Peyer's patch (tissue), 4 donors: ENCODE data around the gene DMD. TPM values are rescaled to one million over a fixed set of nuclear protein-coding genes. Genes with fewer than 3 reads are reported as not detected.

Source experiments
- DNase-seq, 3 donors: peaks; one replicate each; pipeline ENCODE4 v3.0.0-alpha.2; 2017 to 2019
- H3K27ac ChIP-seq, 4 donors: fragments of 200-600 bp; sonication (generic); one replicate each; pipeline ENCODE4 v1.5.1; 2016 to 2019
- H3K27me3 ChIP-seq, 2 donors: fragments of 200-600 bp; sonication (generic); one replicate each; pipeline ENCODE4 v1.5.1; 2019
- H3K36me3 ChIP-seq, 3 donors: fragments of 200-600 bp; sonication (generic); one replicate each; pipeline ENCODE4 v1.5.1; 2016 to 2019
- H3K4me1 ChIP-seq, 4 donors: fragments of 200-600 bp; sonication (generic); one replicate each; pipeline ENCODE4 v1.5.1; 2016 to 2019
- H3K4me3 ChIP-seq, 4 donors: fragments of 200-600 bp; sonication (generic); 1 replicate in 3 of 4; 2 replicates in 1 of 4; pipeline ENCODE4 v1.5.1; 2016 to 2019; ENCODE audit warnings: mild to moderate bottlenecking in 1 of 4
- H3K9me3 ChIP-seq, 4 donors: fragments of 200-600 bp; sonication (generic); one replicate each; pipeline ENCODE4 v1.5.1; 2016 to 2019; ENCODE audit warnings: mild to moderate bottlenecking in 1 of 4
- POLR2A ChIP-seq, 2 donors: fragments of 450-650 bp; IDR thresholded peaks; one replicate each; pipeline ENCODE4 v1.5.1; 2017; ENCODE audit warnings: antibody characterized with exemption in 2 of 2, mild to moderate bottlenecking in 2 of 2, moderate library complexity in 2 of 2
- total RNA-seq, 4 donors: library from RNA; depleted of rRNA; stranded (reverse); fragments of >200 nt; gene quantifications; one replicate each; pipeline ENCODE4 v1.1.0, GENCODE V29; 2016
- TF ChIP-seq, protein P1 (sequence below), 6 experiments: fragments of 450-650 bp in 4 of 6; fragments of 200-600 bp in 2 of 6; sonication (generic) in 1 of 6; IDR thresholded peaks; one replicate each; pipeline ENCODE4 v1.5.1; 2017 to 2019; ENCODE audit warnings: antibody characterized with exemption in 6 of 6, mild to moderate bottlenecking in 3 of 6, moderate library complexity in 1 of 6

Gene DMD
- total RNA-seq, 4 donors from 2014 or later, result 15.8 to 109 (median 19.1) TPM

DNA sequence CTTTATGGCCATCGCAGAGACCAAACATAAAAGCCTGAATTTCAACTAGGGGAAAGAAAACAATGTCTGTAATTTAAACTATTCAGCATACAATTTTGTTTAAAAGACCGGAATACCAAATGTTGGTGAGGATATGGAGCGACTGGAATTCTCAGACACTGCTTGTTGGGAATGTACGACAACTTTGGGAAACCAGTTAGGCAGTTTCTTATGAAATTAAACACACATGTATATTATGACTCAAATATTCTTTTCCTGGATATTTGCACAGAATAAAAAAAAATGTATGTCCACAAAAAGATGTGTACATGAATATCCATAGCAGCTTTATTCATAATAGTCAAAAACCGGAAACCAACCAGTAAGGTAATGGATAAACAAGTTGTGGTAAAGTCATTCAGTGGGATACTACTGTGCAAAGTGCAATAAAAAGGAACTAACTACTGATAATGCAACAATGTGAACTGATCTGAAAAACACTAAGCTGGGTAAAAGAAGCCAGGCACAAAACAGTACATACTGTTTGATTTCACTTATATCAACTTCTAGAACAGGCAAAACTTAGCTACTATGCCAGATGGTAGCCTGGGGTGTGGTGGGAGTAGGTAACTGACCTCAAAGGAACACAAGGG is 1986.9 kb downstream of the DMD start:
- Histone ChIP-seq H3K4me3 (no peak overlapping the region), H3K4me1 (no peaks in the 10 kb centered on the region), H3K27me3 (no peaks in the 10 kb centered on the region), H3K36me3 (no peaks in the 10 kb centered on the region), H3K27ac (no peak overlapping the region), H3K9me3 (no peaks in the 10 kb centered on the region)
- no peak for TF ChIP-seq POLR2A (IDR thresholded peaks at IDR 0.05)
- TF ChIP-seq, protein P1, sequence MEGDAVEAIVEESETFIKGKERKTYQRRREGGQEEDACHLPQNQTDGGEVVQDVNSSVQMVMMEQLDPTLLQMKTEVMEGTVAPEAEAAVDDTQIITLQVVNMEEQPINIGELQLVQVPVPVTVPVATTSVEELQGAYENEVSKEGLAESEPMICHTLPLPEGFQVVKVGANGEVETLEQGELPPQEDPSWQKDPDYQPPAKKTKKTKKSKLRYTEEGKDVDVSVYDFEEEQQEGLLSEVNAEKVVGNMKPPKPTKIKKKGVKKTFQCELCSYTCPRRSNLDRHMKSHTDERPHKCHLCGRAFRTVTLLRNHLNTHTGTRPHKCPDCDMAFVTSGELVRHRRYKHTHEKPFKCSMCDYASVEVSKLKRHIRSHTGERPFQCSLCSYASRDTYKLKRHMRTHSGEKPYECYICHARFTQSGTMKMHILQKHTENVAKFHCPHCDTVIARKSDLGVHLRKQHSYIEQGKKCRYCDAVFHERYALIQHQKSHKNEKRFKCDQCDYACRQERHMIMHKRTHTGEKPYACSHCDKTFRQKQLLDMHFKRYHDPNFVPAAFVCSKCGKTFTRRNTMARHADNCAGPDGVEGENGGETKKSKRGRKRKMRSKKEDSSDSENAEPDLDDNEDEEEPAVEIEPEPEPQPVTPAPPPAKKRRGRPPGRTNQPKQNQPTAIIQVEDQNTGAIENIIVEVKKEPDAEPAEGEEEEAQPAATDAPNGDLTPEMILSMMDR (IDR thresholded peaks at IDR 0.05), result no peak
- no peak for DNase-seq

DNA sequence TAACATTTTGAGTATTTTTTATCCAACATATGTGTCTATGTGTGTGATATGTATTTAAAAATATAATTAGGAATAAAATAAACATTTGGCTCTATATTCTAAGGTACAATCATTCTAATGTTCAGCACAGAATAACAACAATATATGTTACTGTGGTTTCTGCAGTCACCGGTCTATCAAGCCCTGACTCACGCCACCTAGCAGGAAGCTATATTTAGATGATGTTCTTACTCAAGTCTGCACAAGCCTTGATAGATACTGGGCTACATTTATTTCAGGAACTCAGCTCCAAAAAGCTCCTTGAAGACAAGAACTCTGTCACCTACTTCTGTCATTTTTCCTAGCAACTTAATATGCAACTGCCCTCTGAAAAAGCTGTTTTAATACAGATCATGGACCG is 1987.5 kb downstream of the DMD start:
- Histone ChIP-seq H3K27ac (no peak overlapping the region), H3K9me3 (no peaks in the 10 kb centered on the region), H3K4me3 (no peak overlapping the region), H3K36me3 (no peaks in the 10 kb centered on the region), H3K4me1 (no peaks in the 10 kb centered on the region), H3K27me3 (no peaks in the 10 kb centered on the region)
- TF ChIP-seq, protein P1 (IDR thresholded peaks at IDR 0.05), result no peak
- TF ChIP-seq POLR2A (IDR thresholded peaks at IDR 0.05), result no peak
- DNase-seq, result no peak

DNA sequence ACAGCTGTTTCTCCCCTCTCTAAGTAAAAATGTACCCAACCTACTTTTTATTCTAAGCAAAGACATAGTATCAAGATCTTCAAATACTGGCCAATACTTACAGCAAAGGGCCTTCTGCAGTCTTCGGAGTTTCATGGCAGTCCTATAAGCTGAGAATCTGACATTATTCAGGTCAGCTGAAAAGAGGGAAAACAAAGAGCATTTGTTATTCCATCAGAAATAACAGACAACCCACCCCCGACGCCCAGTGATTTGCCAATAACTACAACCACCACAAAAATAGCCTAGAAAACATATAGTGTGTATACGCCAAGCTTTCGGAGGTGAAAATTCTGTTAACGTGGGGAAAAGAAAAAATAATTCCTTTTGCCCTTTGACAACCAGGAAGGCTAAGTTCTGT is 1988.4 kb downstream of the DMD start:
- H3K27ac ChIP-seq, result no peak overlapping the region
- TF ChIP-seq POLR2A (IDR thresholded peaks at IDR 0.05), result no peak
- TF ChIP-seq, protein P1 (IDR thresholded peaks at IDR 0.05), result no peak
- no peaks in the 10 kb centered on the region for H3K27me3 ChIP-seq
- no peaks in the 10 kb centered on the region for H3K9me3 ChIP-seq
- H3K4me3 ChIP-seq, result no peak overlapping the region
- H3K36me3 ChIP-seq, result no peaks in the 10 kb centered on the region
- no peak for DNase-seq
- H3K4me1 ChIP-seq, result no peaks in the 10 kb centered on the region

DNA sequence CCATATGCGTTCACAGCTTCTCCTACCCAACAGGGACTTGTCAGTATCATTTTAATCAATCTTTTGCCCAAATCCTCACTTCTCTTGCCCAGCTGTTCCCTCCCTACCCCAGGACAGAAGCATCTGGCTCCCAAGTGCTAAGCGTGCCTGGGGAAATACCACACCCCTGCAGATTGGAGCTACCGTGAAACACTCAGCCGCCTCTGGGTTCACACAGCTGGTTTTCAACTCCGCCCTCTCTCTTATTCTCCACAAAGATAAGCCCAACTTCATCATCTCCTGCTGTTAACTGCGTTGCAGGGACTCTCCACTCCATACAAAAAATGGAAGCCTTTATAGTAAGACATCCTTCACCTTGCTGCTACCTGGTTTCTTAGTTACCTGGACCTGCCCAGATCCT is 1992.2 kb downstream of the DMD start:
- Histone ChIP-seq H3K27ac (no peak overlapping the region), H3K4me1 (no peaks in the 10 kb centered on the region), H3K9me3 (no peaks in the 10 kb centered on the region), H3K27me3 (no peaks in the 10 kb centered on the region), H3K4me3 (no peak overlapping the region), H3K36me3 (no peaks in the 10 kb centered on the region)
- TF ChIP-seq POLR2A (IDR thresholded peaks at IDR 0.05), result no peak
- TF ChIP-seq, protein P1 (IDR thresholded peaks at IDR 0.05), result no peak
- DNase-seq, result no peak

DNA sequence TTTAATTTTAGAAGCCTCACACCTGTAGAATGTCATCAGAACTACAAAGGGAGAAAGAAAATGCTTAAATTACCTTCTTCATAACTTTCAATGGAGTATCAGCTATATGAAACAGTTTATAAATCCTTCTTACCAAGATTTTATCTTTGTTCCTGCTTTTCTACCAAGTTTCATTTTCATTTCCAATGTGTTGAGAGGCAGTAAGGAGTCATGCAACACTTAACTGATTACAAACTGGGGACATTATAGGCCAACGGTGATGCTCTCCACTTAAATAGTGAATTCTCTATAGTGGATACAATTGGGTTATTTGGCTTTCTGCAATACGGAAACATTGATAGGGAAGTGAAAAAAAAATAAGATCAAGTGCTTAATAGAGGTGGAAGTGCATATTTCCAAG is 1994.3 kb downstream of the DMD start:
- Histone ChIP-seq H3K4me3 (no peak overlapping the region), H3K4me1 (no peaks in the 10 kb centered on the region), H3K9me3 (no peaks in the 10 kb centered on the region), H3K27ac (no peak overlapping the region), H3K36me3 (no peaks in the 10 kb centered on the region), H3K27me3 (no peaks in the 10 kb centered on the region)
- TF ChIP-seq POLR2A (IDR thresholded peaks at IDR 0.05), result no peak
- TF ChIP-seq, protein P1 (IDR thresholded peaks at IDR 0.05), result no peak
- DNase-seq, result no peak
